GM19035 (cell line): ENCODE data around the gene OPCML.

Source experiments
- ATAC-seq: cut with Tn5 transposase; IDR thresholded peaks from one replicate; pipeline ENCODE4 v1.9.1; 2021; ENCODE audit not compliant: unreplicated experiment

Gene OPCML

DNA sequence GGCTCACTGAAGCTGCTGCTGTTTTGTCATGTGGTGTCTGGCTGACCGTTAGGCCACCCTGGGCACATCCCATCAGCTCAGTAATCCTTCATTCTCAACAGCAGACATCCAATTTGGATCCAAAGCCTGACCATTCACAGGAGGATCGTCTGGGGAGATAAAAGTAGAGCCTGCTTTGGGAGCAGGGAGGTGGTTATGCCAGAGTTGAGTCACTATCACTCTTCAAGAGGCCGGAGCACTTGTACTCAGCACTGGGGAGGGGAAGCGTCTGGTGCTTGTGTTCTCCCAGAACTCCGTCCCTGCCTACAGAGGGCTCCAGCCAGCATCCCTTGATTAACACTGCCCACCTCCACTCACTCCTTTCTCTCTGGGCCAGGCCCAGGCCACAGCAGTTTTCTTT, 382.6 kb downstream of the OPCML start:
- ATAC-seq, result no peak

DNA sequence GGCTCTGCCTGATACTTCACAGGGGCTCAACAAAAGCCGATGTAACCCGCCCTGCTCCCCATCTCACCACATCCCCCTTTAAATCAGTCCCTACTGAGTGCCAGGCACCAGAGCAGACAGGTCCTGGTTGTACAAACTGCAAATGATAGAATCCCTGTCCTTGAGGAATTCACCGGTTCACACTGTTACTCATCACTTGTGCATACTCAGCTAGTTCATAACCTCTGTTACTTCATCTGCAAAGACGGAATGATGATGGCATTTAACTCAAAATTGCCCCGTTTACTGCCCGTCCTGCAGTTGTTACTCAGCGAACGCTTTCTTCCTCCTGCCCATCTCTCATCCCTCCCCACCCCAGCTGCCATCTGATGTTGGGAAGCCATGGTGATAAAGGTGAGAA, 384.7 kb downstream of the OPCML start:
- ATAC-seq, result no peak

DNA sequence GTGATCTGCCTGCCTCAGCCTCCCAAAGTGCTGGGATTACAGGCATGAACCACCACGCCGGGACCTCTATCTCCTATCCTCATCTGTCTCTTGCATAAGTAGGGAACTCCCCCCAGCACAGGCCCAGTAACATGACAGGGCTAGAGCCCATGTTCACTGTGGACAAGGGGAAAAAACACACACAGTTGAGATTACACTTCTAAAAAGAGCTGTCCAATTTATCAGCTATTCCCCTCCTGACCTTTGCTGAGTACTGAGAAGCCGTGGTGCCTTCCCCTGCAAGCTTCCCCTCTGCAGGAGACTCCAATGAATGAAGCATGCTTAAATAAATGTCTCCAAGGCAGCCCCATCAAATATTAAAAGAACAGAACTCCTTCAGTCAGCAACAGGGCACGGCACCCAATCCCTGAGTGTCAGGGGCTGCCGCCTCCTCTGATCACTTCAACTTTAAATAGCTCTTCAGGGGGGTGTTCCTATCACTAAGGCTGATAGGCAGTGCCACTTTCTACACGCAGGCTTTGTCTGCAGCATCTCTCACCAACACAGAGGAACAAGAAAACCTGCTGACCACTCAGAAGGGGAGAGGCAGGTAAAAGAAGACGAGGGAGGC, 385.5 kb downstream of the OPCML start:
- ATAC-seq, result no peak

DNA sequence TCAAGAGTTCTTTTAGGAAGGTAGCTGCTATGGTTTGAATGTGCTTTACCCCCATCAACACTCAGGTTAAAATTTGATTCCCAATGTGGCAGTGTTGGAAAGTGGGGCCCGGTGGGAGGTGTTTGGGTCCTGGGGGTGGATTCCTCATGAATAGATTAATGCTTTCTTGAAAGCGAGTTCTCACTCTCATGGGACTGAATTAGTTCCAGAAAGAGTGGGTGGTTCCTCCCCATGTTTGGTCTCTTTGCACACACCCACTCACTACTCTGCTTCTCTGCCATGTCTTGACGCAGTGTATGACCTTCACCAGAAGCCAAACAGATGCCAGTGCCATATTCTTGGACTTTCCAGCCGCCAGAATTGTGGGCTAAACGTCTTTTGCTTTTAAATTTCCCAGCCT, 394.4 kb downstream of the OPCML start:
- ATAC-seq, result no peak

DNA sequence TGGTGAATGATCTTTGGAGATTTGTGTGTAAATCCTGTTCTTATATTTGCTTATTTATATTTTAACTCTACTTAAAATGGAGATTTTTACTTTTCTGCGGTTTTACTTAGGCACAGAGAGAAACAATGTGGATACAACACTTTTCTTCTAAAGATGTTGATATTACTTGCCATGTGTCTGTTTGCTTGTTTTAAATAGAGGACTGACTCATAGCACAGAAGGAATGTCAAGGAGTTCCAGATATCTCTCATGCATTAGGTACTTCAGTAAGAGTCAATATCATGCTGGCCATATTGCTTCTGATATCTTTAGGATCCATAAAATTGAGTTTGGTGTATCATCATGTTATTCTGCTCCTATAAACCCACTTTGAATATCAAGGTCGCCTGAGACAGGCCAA, 395.0 kb downstream of the OPCML start:
- ATAC-seq, result no peak

DNA sequence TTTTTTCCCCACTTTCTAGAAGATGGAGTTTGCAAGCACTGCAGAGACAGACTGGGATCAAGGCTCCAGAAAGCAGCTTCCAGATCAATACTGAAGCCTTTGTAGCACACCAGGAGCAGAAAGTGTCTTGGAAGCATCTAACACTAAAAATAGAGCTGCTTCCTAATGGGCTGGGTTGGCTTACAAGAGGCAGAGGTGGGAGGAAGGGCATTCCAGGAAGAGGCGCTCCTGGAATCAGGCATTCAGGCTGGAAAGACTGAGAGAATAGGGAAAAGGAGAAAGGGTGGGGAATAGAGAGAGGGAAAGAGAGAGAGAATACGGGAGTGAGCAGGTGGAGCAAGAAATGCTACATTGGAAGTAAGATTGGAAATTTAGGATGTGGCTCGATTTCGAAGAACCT, 395.9 kb downstream of the OPCML start:
- no peak for ATAC-seq

DNA sequence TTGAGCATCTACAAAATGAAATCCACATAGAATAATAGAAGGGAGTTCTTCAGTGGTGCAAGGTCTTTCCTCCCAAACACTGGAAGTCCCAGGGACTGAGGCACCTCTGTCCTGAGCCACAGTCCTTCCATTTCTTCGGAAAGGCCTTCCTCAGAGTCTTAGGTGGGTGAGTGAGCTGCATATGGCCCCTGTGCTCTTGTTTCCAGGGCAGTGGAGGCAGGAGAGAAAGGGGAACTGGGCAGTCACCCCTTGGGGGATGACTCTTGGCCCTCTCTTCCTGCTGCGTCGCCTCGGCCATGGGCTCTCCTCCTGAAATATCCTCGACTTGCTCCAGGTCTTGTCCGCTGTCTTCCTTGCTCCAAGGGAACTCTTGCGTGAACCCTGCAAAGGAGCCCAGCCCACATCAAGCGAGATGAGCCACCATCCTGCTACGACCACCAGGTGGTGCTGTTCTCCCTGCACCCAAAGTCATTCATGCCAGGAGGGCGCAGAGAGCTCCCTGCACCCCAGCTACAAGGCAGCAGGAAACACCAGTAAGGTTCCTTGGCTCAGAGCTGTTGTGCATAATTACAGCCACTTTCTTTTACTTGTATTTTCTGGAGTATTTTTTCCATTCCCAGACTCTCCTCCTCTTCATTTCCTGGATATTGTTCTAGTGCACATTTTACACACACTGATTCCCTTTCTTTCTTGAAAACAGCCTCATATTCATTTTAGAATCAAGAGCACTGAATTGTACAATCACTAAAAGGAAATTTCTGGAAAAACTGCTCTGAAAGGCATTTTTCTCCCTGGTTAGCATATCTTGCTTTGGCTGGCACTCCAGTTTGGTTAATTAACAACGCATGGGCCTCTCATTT, 397.8 kb downstream of the OPCML start:
- peak; percentile 87 for ATAC-seq

DNA sequence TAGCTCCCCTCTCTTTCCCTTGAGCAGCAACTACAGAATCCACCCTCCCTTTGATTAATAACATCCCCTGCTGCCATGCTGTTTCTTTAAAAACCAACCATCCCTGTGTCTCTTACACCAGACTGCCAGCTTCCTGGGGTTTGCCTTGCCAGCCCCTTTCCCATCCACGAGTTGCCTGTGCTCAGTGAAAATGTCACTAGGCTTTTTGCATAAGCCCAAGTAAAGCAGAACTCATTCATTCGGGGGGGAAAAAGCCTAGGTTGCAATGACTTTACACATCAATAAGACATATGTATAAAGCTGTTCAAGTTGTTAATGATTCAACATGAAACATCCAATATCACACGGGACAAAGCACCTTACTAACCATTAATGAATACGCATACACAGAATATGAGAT, 398.7 kb downstream of the OPCML start:
- ATAC-seq, result no peak

DNA sequence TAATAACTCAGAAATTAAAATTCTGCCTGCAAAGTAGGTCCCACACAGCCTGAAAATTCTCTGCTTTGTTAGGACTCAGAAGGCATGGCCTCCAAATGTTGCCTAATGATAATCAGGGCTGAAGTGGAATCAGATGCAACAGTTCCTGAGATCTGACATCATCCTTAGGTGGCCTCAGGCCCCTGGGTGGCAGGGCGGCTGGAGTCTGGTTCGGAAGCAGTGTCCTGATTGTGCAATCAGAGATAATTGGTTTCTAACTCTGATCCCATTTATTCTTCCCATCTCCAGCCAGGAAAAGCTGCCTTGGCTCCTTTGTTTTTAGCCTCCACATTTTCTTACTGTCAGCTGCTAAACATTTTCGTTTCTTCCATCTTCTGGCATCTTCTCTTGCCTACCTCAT, 399.3 kb downstream of the OPCML start:
- no peak for ATAC-seq

DNA sequence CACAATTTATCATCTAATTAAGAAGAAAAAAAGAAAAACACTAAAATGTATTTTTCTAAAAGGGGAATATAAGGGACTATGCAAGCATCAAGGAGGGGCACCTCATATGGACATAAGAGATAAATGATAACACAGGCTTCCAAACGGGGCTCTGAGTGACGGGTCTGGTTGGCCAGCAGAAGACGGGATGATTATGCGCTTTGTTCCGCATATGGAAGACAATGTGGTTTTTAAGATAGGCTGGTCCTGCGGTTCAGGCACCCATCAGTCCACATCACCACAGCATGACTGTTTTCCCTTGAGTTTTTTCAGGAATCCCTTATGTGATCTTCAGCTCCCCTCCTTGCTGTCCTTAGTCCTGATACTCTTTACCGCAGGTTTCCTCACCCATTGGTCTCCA, 404.6 kb downstream of the OPCML start:
- ATAC-seq, result no peak

DNA sequence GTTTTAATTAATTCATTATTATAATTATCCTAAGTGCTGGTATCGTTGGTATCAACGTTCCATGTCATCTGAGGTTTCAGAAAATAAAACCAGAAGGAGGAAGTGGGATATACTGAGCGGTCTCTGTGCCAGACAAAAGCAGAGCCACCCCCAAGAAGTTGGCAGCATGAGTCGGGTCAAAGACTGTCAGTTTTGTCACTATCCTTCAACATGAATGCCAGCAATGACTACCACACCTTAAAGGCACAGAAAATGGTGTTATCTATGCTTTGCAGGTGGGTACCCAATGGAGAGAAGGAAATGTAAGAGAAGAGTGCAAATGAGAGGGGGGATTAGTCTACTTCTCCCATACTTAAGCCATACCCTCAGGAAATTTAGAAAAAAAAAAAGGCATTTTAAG, 408.5 kb downstream of the OPCML start:
- ATAC-seq, result no peak

DNA sequence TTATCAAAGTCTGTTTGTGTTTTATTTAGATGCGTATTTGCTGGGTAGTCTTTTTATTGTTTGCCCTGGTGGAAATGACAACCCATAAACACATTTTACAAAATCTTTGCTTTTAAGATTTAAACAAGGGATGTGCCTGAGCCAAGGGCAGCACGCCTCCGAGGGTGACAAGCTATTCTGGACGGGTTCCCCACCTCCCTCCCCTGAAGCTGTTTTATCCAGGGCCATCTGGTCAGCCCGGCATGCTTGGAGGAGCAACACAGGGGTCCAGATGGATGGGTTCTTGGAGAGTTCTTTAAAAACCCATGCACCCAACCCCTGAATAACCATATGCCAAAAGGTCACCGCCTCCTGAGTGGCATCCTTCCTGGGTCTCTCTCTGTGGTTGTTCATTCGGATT, 408.9 kb downstream of the OPCML start:
- ATAC-seq, result no peak

DNA sequence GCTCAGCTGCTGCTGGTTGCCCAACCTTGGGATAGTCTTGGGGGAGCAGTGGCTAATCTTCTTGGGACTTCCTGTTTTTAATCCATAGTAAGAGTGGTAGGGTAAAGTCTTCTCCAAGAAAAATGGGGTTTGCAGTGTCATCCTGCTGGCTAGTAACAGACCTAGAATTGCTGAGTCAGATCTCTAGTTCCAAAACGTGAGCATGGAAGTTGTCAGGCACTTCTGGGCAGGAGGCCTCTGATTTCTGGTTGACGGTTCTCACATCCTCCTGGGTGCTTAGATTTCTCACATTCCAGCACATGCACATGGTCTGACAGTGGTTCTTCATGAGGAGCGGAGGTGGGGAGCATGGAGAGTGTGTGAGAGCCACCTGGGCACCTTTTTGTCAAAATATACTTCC, 410.0 kb downstream of the OPCML start:
- ATAC-seq, result no peak

DNA sequence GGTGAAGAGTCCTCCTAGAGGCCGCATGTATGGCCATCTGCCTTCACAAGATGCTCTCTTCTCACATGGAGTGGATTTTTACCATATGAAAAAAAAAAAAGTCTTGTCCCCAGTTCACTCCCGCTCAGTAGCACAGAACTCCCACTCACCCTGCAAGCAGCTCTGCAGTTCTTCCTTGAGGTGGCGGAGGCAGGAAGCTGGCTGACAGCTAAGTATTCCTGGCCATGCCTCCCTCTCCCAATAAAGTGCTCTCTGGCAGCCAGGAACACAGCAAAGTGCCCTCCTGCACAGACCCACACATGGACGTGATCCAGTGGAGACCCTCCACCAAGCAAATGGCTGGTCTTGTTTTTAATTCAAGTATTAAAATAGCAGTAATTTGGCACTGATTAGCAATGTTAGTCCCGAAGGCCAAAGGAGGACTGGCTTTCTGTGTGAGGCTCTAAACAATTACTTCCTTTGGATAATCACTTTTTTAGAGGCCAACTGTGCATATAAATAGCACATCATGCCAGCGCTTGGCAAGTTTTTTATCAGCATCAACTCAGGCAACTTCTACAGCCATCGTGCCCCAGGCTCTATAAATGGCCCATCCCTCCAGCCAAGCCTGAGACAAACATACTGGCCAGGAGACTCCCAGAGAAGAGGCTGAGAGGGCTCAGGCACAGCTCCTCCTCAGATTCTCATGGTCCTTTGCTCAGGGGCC, 413.6 kb downstream of the OPCML start:
- ATAC-seq, result no peak

DNA sequence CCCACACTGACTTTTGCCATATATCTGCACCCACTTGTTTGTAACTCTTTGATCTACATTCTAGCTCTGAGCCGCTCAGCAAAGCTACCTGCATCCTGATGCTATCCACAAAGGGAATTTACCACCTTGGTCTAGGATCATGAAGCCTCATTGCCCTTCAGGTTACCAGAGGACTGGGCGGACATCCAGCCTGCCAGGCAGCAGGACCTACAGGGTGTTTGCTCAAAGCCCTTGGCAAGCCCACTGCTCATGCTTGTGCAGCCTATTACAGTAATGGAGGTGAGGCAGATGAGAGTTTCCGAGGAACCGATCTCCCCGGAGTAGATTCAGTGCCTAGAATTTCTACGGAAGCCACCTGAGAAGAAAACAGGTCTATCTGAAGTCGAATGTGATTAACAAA, 417.2 kb downstream of the OPCML start:
- no peak for ATAC-seq

DNA sequence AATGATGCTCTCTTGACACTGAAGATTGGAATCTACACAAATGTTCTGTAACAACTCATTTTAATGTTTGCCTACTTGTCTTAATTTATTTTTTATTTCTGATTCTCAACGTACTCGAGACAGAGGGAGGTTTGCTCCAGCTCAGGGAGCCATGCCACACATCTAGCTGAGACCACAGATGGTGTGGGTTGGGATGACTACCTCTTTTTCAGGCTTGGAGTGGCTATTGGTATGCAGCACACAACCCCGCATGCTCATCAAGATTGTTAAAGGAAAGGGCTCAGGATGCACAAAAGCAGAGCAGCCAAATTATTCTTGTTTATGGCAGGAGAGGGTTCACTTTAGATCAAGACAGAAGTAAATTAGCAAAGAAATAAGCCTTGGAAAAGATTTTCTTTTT, 424.5 kb downstream of the OPCML start:
- ATAC-seq, result no peak

DNA sequence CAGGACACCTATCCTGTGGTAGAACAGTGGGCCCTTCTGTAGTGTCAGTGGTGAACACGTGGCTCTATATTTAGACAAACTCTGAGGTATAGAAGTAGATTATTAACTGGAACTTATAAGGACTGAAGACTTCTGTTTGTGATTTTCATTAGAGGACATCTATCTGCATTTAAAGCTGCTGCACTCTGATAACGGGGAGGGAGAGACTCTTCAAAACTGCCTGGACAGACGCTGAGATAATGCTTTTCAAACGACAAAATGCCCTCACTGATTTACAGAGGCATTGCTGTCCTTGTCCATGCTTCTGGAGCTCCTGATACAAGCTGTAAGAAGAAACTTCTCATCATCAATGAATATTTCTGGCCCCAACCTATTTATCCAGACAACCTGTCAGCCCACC, 425.2 kb downstream of the OPCML start:
- no peak for ATAC-seq

DNA sequence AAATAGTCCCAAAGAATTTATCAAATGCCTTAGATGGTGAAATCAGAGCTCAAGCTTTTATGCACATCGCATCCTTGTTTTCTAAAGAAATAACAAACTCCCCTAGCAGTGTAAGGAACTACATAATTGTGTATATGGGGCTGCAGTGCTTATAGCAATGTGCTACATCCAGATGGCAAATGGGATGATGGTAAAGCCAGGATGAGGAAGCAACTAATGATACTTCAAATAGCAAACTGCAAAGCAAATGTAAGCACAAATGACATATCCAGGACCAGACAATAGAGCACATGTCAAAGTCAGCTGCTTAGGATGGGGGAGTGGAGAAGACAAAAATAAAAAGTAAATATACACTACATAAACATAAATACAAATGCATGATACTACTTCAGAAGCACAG, 425.9 kb downstream of the OPCML start:
- no peak for ATAC-seq

DNA sequence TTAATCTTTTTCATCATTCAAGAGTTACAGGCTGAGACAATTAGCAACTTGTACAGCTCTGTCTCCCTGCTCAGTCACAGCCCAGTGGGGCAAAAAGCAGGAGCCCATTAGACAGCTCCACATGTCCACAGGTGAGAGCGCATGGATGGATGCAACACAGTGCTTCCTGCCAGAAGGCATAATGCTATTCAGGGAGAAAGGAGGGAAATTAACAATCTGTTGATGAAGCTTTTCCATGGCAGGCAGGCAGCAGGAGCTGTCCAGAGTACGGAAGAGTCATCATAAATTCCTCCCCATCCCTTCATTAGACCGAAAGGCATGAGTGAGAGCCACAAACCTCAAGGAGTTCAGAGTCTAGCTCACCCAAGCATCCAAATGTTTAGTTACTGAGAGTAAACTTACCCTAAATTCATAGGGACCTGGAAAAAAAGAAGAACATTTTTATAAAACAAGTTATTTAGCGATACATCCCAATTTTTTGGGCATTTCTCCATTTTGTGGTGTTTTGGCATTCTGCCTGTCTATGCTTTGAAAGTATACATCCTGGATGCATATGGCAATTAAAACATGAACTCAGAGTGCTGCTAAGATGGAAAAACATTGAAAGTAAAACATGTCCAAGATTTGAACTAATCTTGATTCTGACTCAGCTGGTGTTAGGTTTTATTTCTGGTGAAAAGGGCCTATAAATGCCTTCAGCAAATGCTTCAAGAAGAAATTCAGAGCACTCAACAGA, 428.1 kb downstream of the OPCML start:
- no peak for ATAC-seq

DNA sequence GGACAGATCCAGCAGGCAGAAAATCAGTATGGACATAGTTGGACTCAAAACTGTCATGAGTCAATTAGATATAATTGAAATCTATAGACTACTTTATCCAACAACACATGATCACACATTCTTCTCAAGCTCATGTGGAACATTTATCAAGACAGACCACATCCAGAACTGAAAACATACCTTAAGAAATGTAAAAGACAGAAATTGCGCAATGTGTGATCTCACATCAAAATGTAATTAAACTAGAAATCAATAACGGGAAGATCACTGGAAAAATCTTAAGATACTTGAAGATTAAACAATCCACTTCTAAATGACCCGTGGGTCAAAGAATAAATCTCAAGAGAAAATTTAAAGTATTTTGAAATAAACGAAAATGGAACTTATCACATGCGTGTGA, 435.3 kb downstream of the OPCML start:
- no peak for ATAC-seq

DNA sequence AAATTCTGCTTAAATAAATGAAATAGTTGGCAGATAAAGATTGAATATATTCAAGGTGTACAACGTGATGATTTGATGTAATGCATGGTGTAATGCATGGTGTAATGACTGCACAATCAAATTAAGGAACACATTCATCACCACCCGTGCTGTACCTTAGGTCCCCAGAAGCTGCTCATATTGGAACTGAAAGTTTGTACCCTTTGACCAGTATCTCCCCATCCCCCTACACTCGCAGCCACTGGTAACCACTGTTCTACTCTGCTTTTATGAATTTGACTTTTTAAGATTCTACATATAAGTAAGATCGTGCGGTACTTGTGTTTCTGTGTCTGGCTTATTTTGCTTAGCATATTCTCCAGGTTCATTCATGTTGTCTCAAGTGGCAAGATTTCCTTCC, 445.8 kb downstream of the OPCML start:
- ATAC-seq, result no peak
